AG10803 (cell line): ENCODE results near the gene GSK3B.

Source experiments
- DNase-seq: peaks from one replicate; pipeline ENCODE4 v3.0.0; 2010; ENCODE audit warnings: low read depth
- H3K4me3 ChIP-seq: 2 replicates; pipeline ENCODE4 v1.5.1; 2011; ENCODE audit warnings: mild to moderate bottlenecking, low read length, control low read depth
- CTCF ChIP-seq: conservative IDR thresholded peaks from 2 replicates; pipeline ENCODE4 v1.5.1; 2011; ENCODE audit warnings: mild to moderate bottlenecking, low read length, control low read depth, inconsistent platforms

Gene GSK3B

GRCh38 chr3:119810018-119810435, 284.2 kb downstream of the GSK3B start:
- DNase-seq, result peak; percentile 27
- peak; percentile 33 for TF ChIP-seq CTCF
- H3K4me3 ChIP-seq, result peak overlapping the region; percentile 58

GRCh38 chr3:119809249-119810017, 284.8 kb downstream of the GSK3B start:
- no peak for TF ChIP-seq CTCF
- no peak for DNase-seq
- peak overlapping the region; percentile 58 for H3K4me3 ChIP-seq

- no peak for DNase-seq
- H3K4me3 ChIP-seq, result no peak overlapping the region
- TF ChIP-seq CTCF, result no peak
Observed at GRCh38 chr3:119808843-119809242, 285.4 kb downstream of the GSK3B start.

GRCh38 chr3:119808244-119808643, 286.0 kb downstream of the GSK3B start:
- H3K4me3 ChIP-seq, result no peak overlapping the region
- DNase-seq, result no peak
- no peak for TF ChIP-seq CTCF

GRCh38 chr3:119800844-119801243, 293.4 kb downstream of the GSK3B start:
- H3K4me3 ChIP-seq, result no peak overlapping the region
- no peak for DNase-seq
- TF ChIP-seq CTCF, result no peak

- H3K4me3 ChIP-seq, result no peak overlapping the region
- TF ChIP-seq CTCF, result no peak
- DNase-seq, result no peak
Observed at GRCh38 chr3:119796785-119797184, 297.5 kb downstream of the GSK3B start.

- H3K4me3 ChIP-seq, result no peak overlapping the region
- no peak for TF ChIP-seq CTCF
- DNase-seq, result no peak
Observed at GRCh38 chr3:119796368-119796767, 297.9 kb downstream of the GSK3B start.
